ENCODE results near the gene MVB12B.

DNA sequence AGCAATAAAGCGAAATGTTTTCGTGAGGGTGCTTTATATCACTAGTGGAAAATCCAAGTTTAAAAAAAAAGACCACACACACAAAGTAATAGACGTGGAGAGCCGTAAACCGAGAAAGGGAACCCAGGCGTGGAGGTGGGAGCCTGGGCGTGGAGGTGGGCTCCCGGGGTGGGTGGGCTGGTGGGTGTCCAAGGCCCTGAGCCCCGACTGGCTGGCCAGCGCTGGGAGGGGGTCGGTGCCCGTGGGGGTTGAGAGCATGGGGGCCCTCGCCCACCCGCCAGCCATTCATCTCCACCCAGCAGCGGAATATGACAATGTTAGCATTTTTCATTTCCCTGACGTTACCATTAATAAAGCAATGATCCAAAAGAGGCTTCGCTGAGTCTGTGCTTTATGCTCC, 135.0 kb downstream of the MVB12B start:
- TF ChIP-seq EZH2 (IDR thresholded peaks at IDR 0.05) (no peak), POLR2AphosphoS5 (IDR thresholded peaks at IDR 0.05; ENCODE audit: borderline replicate concordance, low read depth, low read length) (no peak), FOXP2 (optimal IDR thresholded peaks at IDR 0.05; ENCODE audit: control extremely low read depth, extremely low read length, insufficient read depth) (no peak)
